GM12892 (cell line): ENCODE measurements around the gene CNTNAP2.

ENCODE experiments used
- POLR2A ChIP-seq: IDR thresholded peaks from 2 replicates; pipeline ENCODE4 v1.6.1; 2011; ENCODE audit warnings: low read depth, low read length, control low read depth
- POLR2AphosphoS5 ChIP-seq: IDR thresholded peaks from 2 replicates; pipeline ENCODE4 v1.6.1; 2011; ENCODE audit warnings: low read depth, low read length, control low read depth
- TAF1 ChIP-seq: IDR thresholded peaks from 2 replicates; pipeline ENCODE4 v1.6.1; 2011; ENCODE audit warnings: low read depth, mild to moderate bottlenecking, control low read depth, low read length, borderline replicate concordance

GRCh38 chr7:146982482-146982881 lies 865.9 kb downstream of the CNTNAP2 start:
- TF ChIP-seq POLR2A = no peak
- TF ChIP-seq POLR2AphosphoS5 = no peak
- no peak for TF ChIP-seq TAF1
